H9 (cell line): ENCODE data around the gene SDF2. TPM values are rescaled to one million over a fixed set of nuclear protein-coding genes. Genes with fewer than 3 reads are reported as not detected.

ENCODE experiments used
- DNase-seq: peaks from one replicate; pipeline ENCODE4 v3.0.0-alpha.2; 2017
- H2AFZ ChIP-seq: one replicate; pipeline ENCODE4 v1.6.1; 2013; ENCODE audit warnings: mild to moderate bottlenecking, low read length, control low read depth, moderate library complexity
- H2AK5ac ChIP-seq: 2 replicates; pipeline ENCODE4 v1.6.1; 2013; ENCODE audit warnings: low read length, control low read depth, mixed read lengths; ENCODE audit not compliant: insufficient read length
- H2BK120ac ChIP-seq: one replicate; pipeline ENCODE4 v1.6.1; 2013; ENCODE audit warnings: low read depth, mild to moderate bottlenecking, low read length, control low read depth, inconsistent platforms; ENCODE audit not compliant: poor library complexity, severe bottlenecking
- H2BK12ac ChIP-seq: 2 replicates; pipeline ENCODE4 v1.6.1; 2013; ENCODE audit warnings: low read length, control low read depth, mixed read lengths, low read depth; ENCODE audit not compliant: insufficient read length
- H2BK15ac ChIP-seq: 2 replicates; pipeline ENCODE4 v1.6.1; 2013; ENCODE audit warnings: low read depth, low read length, control low read depth
- H2BK20ac ChIP-seq: one replicate; pipeline ENCODE4 v1.6.1; 2013; ENCODE audit warnings: low read depth, mild to moderate bottlenecking, low read length, control low read depth, inconsistent platforms; ENCODE audit not compliant: poor library complexity, severe bottlenecking
- H2BK5ac ChIP-seq: 2 replicates; pipeline ENCODE4 v1.6.1; 2013; ENCODE audit warnings: low read length, control low read depth, mixed read lengths; ENCODE audit not compliant: insufficient read length
- H3K14ac ChIP-seq: 2 replicates; pipeline ENCODE4 v1.6.1; 2013; ENCODE audit warnings: low read length, control low read depth; ENCODE audit not compliant: insufficient read depth
- H3K18ac ChIP-seq: 2 replicates; pipeline ENCODE4 v1.6.1; 2013; ENCODE audit warnings: low read depth, mild to moderate bottlenecking, mixed read lengths, low read length, control low read depth; ENCODE audit not compliant: insufficient read length
- H3K23ac ChIP-seq: 2 replicates; pipeline ENCODE4 v1.6.1; 2013; ENCODE audit warnings: low read length, control low read depth, mixed read lengths, low read depth; ENCODE audit not compliant: insufficient read length
- H3K23me2 ChIP-seq: 2 replicates; pipeline ENCODE4 v1.6.1; 2013; ENCODE audit warnings: low read depth, mild to moderate bottlenecking, mixed read lengths, low read length, control low read depth; ENCODE audit not compliant: insufficient read length, poor library complexity, severe bottlenecking
- H3K27ac ChIP-seq: 2 replicates; pipeline ENCODE4 v1.5.1; 2013; ENCODE audit warnings: low read length, control low read depth, mixed read lengths, low read depth; ENCODE audit not compliant: insufficient read length
- H3K27me3 ChIP-seq: 2 replicates; pipeline ENCODE4 v1.6.1; 2013; ENCODE audit warnings: low read length, control low read depth, inconsistent platforms; ENCODE audit not compliant: insufficient read depth
- H3K4ac ChIP-seq: 2 replicates; pipeline ENCODE4 v1.6.1; 2013; ENCODE audit warnings: low read depth, mild to moderate bottlenecking, control low read depth, inconsistent platforms, low read length, moderate library complexity
- H3K4me1 ChIP-seq: 2 replicates; pipeline ENCODE4 v1.6.1; 2013; ENCODE audit warnings: low read length, control low read depth, inconsistent platforms; ENCODE audit not compliant: insufficient read depth
- H3K4me2 ChIP-seq: 2 replicates; pipeline ENCODE4 v1.6.1; 2013; ENCODE audit warnings: low read length, control low read depth, mixed read lengths; ENCODE audit not compliant: insufficient read length, insufficient read depth
- H3K56ac ChIP-seq: 2 replicates; pipeline ENCODE4 v1.6.1; 2013; ENCODE audit warnings: low read depth, mild to moderate bottlenecking, mixed read lengths, low read length, control low read depth; ENCODE audit not compliant: insufficient read length
- H3K79me1 ChIP-seq: 2 replicates; pipeline ENCODE4 v1.6.1; 2013; ENCODE audit warnings: low read depth, mild to moderate bottlenecking, moderate library complexity, low read length, control low read depth, inconsistent platforms; ENCODE audit not compliant: insufficient read depth, poor library complexity, severe bottlenecking
- H3K79me2 ChIP-seq: 2 replicates; pipeline ENCODE4 v1.6.1; 2013; ENCODE audit warnings: low read length, control low read depth, inconsistent platforms; ENCODE audit not compliant: insufficient read depth
- H3K9ac ChIP-seq: 2 replicates; pipeline ENCODE4 v1.6.1; 2013; ENCODE audit warnings: low read length, control low read depth, mixed read lengths; ENCODE audit not compliant: insufficient read length; ENCODE audit errors: extremely low read depth
- H3K9me3 ChIP-seq: one replicate; pipeline ENCODE4 v1.6.1; 2013; ENCODE audit warnings: low read depth, low read length, inconsistent platforms; ENCODE audit not compliant: control insufficient read depth
- H3T11ph ChIP-seq: one replicate; pipeline ENCODE4 v1.6.1; 2013; ENCODE audit warnings: mild to moderate bottlenecking, low read length, control low read depth, inconsistent platforms
- H4K20me1 ChIP-seq: one replicate; pipeline ENCODE4 v1.6.1; 2013; ENCODE audit not compliant: control insufficient read depth, insufficient read length, insufficient read depth
- H4K5ac ChIP-seq: 2 replicates; pipeline ENCODE4 v1.6.1; 2013; ENCODE audit warnings: low read depth, mild to moderate bottlenecking, mixed read lengths, low read length, control low read depth; ENCODE audit not compliant: insufficient read length
- H4K8ac ChIP-seq: replicated peaks from 2 replicates; pipeline ENCODE4 v1.6.1; 2013; ENCODE audit warnings: low read length, control low read depth, mixed read lengths, low read depth; ENCODE audit not compliant: insufficient read length
- H4K91ac ChIP-seq: 2 replicates; pipeline ENCODE4 v1.6.1; 2013; ENCODE audit warnings: low read depth, mild to moderate bottlenecking, moderate library complexity, mixed read lengths, low read length, control low read depth; ENCODE audit not compliant: insufficient read length
- H3K27ac Mint-ChIP-seq, 3 experiments: 2 replicates in 2 of 3; 3 replicates in 1 of 3; pipeline ENCODE4 v1.8.0; 2020 to 2021; ENCODE audit warnings: mixed read lengths in 3 of 3, mild to moderate bottlenecking in 1 of 3, moderate library complexity in 1 of 3
- H3K27me3 Mint-ChIP-seq: 2 replicates; pipeline ENCODE4 v1.8.0; 2021; ENCODE audit warnings: low read depth, mild to moderate bottlenecking, moderate library complexity, mixed read lengths
- H3K36me3 Mint-ChIP-seq, 3 experiments: 2 replicates in 2 of 3; 3 replicates in 1 of 3; pipeline ENCODE4 v1.8.0; 2020 to 2021; ENCODE audit warnings: low read depth in 3 of 3, mixed read lengths in 3 of 3; ENCODE audit not compliant: insufficient read depth in 1 of 3
- H3K4me1 Mint-ChIP-seq, 2 experiments: 2 replicates each; pipeline ENCODE4 v1.8.0; 2020; ENCODE audit warnings: mixed read lengths in 2 of 2
- H3K4me3 Mint-ChIP-seq, 2 experiments: 2 replicates in 1 of 2; 3 replicates in 1 of 2; pipeline ENCODE4 v1.8.0; 2020 to 2021; ENCODE audit warnings: mild to moderate bottlenecking in 2 of 2, mixed read lengths in 2 of 2, moderate library complexity in 1 of 2
- H3K9me3 Mint-ChIP-seq, 2 experiments: 2 replicates in 1 of 2; 3 replicates in 1 of 2; pipeline ENCODE4 v1.8.0; 2020; ENCODE audit warnings: mild to moderate bottlenecking in 2 of 2, mixed read lengths in 2 of 2, moderate library complexity in 1 of 2
- WGBS: extraction: QIAGEN DNeasy Blood & Tissue Kit; methylation state at CpG from one replicate; pipeline ENCODE4 v1.1.7; 2013; ENCODE audit warnings: missing lambda C conversion rate, low lambda C conversion rate, mixed read lengths; ENCODE audit not compliant: insufficient read length; ENCODE audit errors: extremely low coverage; 5-methylcytosine and 5-hydroxymethylcytosine counted together
- total RNA-seq: library from RNA; stranded (reverse); gene quantifications from 2 replicates; pipeline ENCODE4 v1.2.1, GENCODE V29; 2021
- TF ChIP-seq, protein P1 (sequence below): fragments of 200-600 bp; sonication (generic); conservative IDR thresholded peaks from 3 replicates; pipeline ENCODE4 v1.8.0; 2021; ENCODE audit warnings: antibody characterized with exemption, mild to moderate bottlenecking

Gene SDF2
- total RNA-seq, 1 experiment from 2014 or later = 40.2 TPM

GRCh38 chr17:28626818-28627217, 34.9 kb downstream of the SDF2 start:
- DNase-seq = no peak
- no peak overlapping the region for H3K23ac ChIP-seq
- no peak overlapping the region for H2AFZ ChIP-seq
- H3K9ac ChIP-seq = no peak overlapping the region
- no peak overlapping the region for H3K56ac ChIP-seq
- H2BK120ac ChIP-seq = no peak overlapping the region
- H3K4me1 ChIP-seq = no peaks in the 10 kb centered on the region
- no peak overlapping the region for H3K14ac ChIP-seq
- Mint-ChIP-seq H3K27ac (no peak overlapping the region), H3K27me3 (no peaks in the 10 kb centered on the region; the same call in 1 of the 2 replicates), H3K36me3 (peaks cover 38 to 81% (median 64%) of the 10 kb centered on the region in 3 experiments; a peak in 6 of 7 replicates), H3K9me3 (no peaks in the 10 kb centered on the region), H3K4me1 (peaks cover 0 to 4% of the 10 kb centered on the region in 2 experiments; a peak in 1 of 4 replicates), H3K4me3 (no peak overlapping the region)
- H3K4me2 ChIP-seq = no peak overlapping the region
- H3K27me3 ChIP-seq = no peaks in the 10 kb centered on the region
- H3K79me1 ChIP-seq = no peaks in the 10 kb centered on the region
- no peak overlapping the region for H3K4ac ChIP-seq
- H3T11ph ChIP-seq = no peak overlapping the region
- WGBS = no CpG with 5 or more reads among the region's 4 CpGs
- no peak overlapping the region for H2BK5ac ChIP-seq
- no peaks in the 10 kb centered on the region for H3K9me3 ChIP-seq
- H2BK15ac ChIP-seq = no peak overlapping the region
- TF ChIP-seq, protein P1, sequence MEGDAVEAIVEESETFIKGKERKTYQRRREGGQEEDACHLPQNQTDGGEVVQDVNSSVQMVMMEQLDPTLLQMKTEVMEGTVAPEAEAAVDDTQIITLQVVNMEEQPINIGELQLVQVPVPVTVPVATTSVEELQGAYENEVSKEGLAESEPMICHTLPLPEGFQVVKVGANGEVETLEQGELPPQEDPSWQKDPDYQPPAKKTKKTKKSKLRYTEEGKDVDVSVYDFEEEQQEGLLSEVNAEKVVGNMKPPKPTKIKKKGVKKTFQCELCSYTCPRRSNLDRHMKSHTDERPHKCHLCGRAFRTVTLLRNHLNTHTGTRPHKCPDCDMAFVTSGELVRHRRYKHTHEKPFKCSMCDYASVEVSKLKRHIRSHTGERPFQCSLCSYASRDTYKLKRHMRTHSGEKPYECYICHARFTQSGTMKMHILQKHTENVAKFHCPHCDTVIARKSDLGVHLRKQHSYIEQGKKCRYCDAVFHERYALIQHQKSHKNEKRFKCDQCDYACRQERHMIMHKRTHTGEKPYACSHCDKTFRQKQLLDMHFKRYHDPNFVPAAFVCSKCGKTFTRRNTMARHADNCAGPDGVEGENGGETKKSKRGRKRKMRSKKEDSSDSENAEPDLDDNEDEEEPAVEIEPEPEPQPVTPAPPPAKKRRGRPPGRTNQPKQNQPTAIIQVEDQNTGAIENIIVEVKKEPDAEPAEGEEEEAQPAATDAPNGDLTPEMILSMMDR = no peak
- H3K79me2 ChIP-seq = no peaks in the 10 kb centered on the region
- H2BK20ac ChIP-seq = no peak overlapping the region
- H2BK12ac ChIP-seq = no peak overlapping the region
- no peak overlapping the region for H4K91ac ChIP-seq
- no peak overlapping the region for H4K5ac ChIP-seq
- no peaks in the 10 kb centered on the region for H4K20me1 ChIP-seq
- no peaks in the 10 kb centered on the region for H3K23me2 ChIP-seq
- H2AK5ac ChIP-seq = no peak overlapping the region
- H3K18ac ChIP-seq = no peak overlapping the region
- H4K8ac ChIP-seq = no peak overlapping the region
- H3K27ac ChIP-seq = no peak overlapping the region
